PC-3 (cell line): ENCODE data around the gene KRT40. TPM values are rescaled to one million over a fixed set of nuclear protein-coding genes. Genes with fewer than 3 reads are reported as not detected.

ENCODE experiments used
- ATAC-seq: fragments of 200-7000 bp; cut with Tn5 transposase; 2 replicates; pipeline ENCODE4 v1.9.1; 2020; ENCODE audit warnings: mild to moderate bottlenecking, moderate library complexity
- BruUV-seq: library from RNA; stranded (reverse); fragments of 400-500 nt; replicated peaks from 2 replicates; lab custom pipeline; 2021; lab: Mats Ljungman, UMichigan
- CTCF ChIA-PET: fragments of 300-600 bp; sonication (Branson Sonifier 250); formaldehyde crosslinking; loops from one replicate; lab custom pipeline; 2022; ENCODE audit warnings: antibody characterized with exemption; lab: Charles Lee
- POLR2A ChIA-PET: fragments of 300-600 bp; sonication (Branson Sonifier 250); formaldehyde crosslinking; loops from one replicate; lab custom pipeline; 2022; ENCODE audit warnings: antibody characterized with exemption; ENCODE audit not compliant: unreplicated experiment; lab: Charles Lee
- DNase-seq: peaks from one replicate; pipeline ENCODE4 v3.0.0-alpha.2; 2015
- H2AFZ ChIP-seq: fragments of 300-600 bp; sonication (generic); 2 replicates; pipeline ENCODE4 v1.6.0; 2016; ENCODE audit warnings: antibody characterized with exemption, low read length
- H3F3A ChIP-seq: fragments of 300-600 bp; sonication (generic); one replicate; pipeline ENCODE4 v1.6.0; 2017; ENCODE audit warnings: antibody characterized with exemption, low read length, control low read depth, mild to moderate bottlenecking; ENCODE audit not compliant: unreplicated experiment
- H3K27ac ChIP-seq: fragments of 300-600 bp; sonication (generic); 2 replicates; pipeline ENCODE4 v1.5.1; 2016; ENCODE audit warnings: mild to moderate bottlenecking, low read length
- H3K27me3 ChIP-seq: fragments of 300-600 bp; sonication (generic); 2 replicates; pipeline ENCODE4 v1.6.1; 2016; ENCODE audit warnings: low read length, mixed read lengths
- H3K36me3 ChIP-seq: fragments of 300-600 bp; sonication (generic); 2 replicates; pipeline ENCODE4 v1.6.1; 2016; ENCODE audit warnings: low read depth, mixed run types, low read length, mixed read lengths
- H3K4me1 ChIP-seq: fragments of 300-600 bp; sonication (generic); 2 replicates; pipeline ENCODE4 v1.5.1; 2016; ENCODE audit warnings: low read length; ENCODE audit not compliant: insufficient read depth
- H3K4me2 ChIP-seq: fragments of 300-600 bp; sonication (generic); 2 replicates; pipeline ENCODE4 v1.6.0; 2016; ENCODE audit warnings: low read length
- H3K4me3 ChIP-seq: fragments of 300-600 bp; sonication (generic); 2 replicates; pipeline ENCODE4 v1.5.1; 2016; ENCODE audit warnings: mild to moderate bottlenecking, low read length, mixed read lengths
- H3K79me2 ChIP-seq: fragments of 300-600 bp; sonication (generic); 2 replicates; pipeline ENCODE4 v1.6.1; 2017; ENCODE audit warnings: low read length, mixed read lengths
- H3K9ac ChIP-seq: fragments of 300-600 bp; sonication (generic); 2 replicates; pipeline ENCODE4 v1.6.0; 2016; ENCODE audit warnings: mild to moderate bottlenecking, low read length
- H3K9me2 ChIP-seq: fragments of 300-600 bp; sonication (generic); replicated peaks from 2 replicates; pipeline ENCODE4 v1.6.1; 2016; ENCODE audit warnings: mixed run types, low read length, mixed read lengths
- H3K9me3 ChIP-seq: fragments of 300-600 bp; sonication (generic); 2 replicates; pipeline ENCODE4 v1.6.1; 2016; ENCODE audit warnings: low read length, mixed read lengths
- H4K20me1 ChIP-seq: fragments of 300-600 bp; sonication (generic); 2 replicates; pipeline ENCODE4 v1.6.1; 2016; ENCODE audit warnings: low read length, mixed read lengths
- CTCF ChIP-seq: fragments of 300-600 bp; sonication (generic); conservative IDR thresholded peaks from 2 replicates; pipeline ENCODE4 v1.5.1; 2017; ENCODE audit warnings: antibody characterized with exemption, low read depth, mild to moderate bottlenecking, low read length
- EZH2 ChIP-seq: fragments of 300-600 bp; sonication (generic); IDR thresholded peaks from one replicate; pipeline ENCODE4 v1.6.1; 2017; ENCODE audit warnings: antibody characterized with exemption, mild to moderate bottlenecking, low read length; ENCODE audit not compliant: unreplicated experiment
- EZH2phosphoT487 ChIP-seq: fragments of 300-600 bp; sonication (generic); IDR thresholded peaks from 2 replicates; pipeline ENCODE4 v1.6.1; 2018; ENCODE audit warnings: mild to moderate bottlenecking, antibody characterized with exemption, low read length, borderline replicate concordance
- intact Hi-C: fragments of 100-400 bp; cut with micrococcal nuclease; formaldehyde crosslinking; loops from 2 replicates; pipeline ENCODE4 v1.9.0; 2023
- total RNA-seq: library from RNA; depleted of rRNA; stranded (reverse); fragments of >200 nt; gene quantifications from 2 replicates; pipeline ENCODE4 v1.2.3, GENCODE V29; 2014

KRT40 gene
- total RNA-seq, 1 experiment from 2014 or later, result not detected

- TF ChIP-seq EZH2phosphoT487 (no peak), CTCF (no peak), EZH2 (no peak)
- no peak overlapping the region for H2AFZ ChIP-seq
- H3K9ac ChIP-seq, result no peak overlapping the region
- H3F3A ChIP-seq, result no peaks in the 10 kb centered on the region
- H3K4me2 ChIP-seq, result no peak overlapping the region
- no peaks in the 10 kb centered on the region for H3K79me2 ChIP-seq
- H3K36me3 ChIP-seq, result no peaks in the 10 kb centered on the region
- no TSS peak for BruUV-seq
- H3K27me3 ChIP-seq, result no peaks in the 10 kb centered on the region
- no peak overlapping the region for H3K27ac ChIP-seq
- intact Hi-C loops, result no loop called here
- DNase-seq (no peak), ATAC-seq (no peak)
- no peak overlapping the region for H3K4me3 ChIP-seq
- ChIA-PET CTCF (no interaction called here), POLR2A (no interaction called here)
- H3K9me3 ChIP-seq, result no peaks in the 10 kb centered on the region
- H3K9me2 ChIP-seq, result no peaks in the 10 kb centered on the region
- H4K20me1 ChIP-seq, result no peaks in the 10 kb centered on the region
- H3K4me1 ChIP-seq, result no peaks in the 10 kb centered on the region
These were observed 2.8 kb upstream of the KRT40 start for GRCh38 chr17:40986920-40987319.

- CTCF ChIA-PET, result no interaction called here
- DNase-seq (no peak), ATAC-seq (no peak)
- Histone ChIP-seq H3K4me3 (no peak overlapping the region), H3K4me2 (no peak overlapping the region), H4K20me1 (no peaks in the 10 kb centered on the region), H3K9ac (no peak overlapping the region), H3K79me2 (no peaks in the 10 kb centered on the region), H3K9me2 (no peaks in the 10 kb centered on the region), H3K36me3 (no peaks in the 10 kb centered on the region), H2AFZ (no peak overlapping the region), H3K27me3 (no peaks in the 10 kb centered on the region), H3K9me3 (no peaks in the 10 kb centered on the region), H3K4me1 (peaks cover 6% of the 10 kb centered on the region; the same call in 1 of the 2 replicates), H3F3A (no peaks in the 10 kb centered on the region), H3K27ac (no peak overlapping the region)
- POLR2A ChIA-PET, result no interaction called here
- TF ChIP-seq EZH2phosphoT487, result no peak
- TF ChIP-seq EZH2, result no peak
- no TSS peak for BruUV-seq
- intact Hi-C loops, result no loop called here
These were observed 3.0 kb downstream of the KRT40 start for GRCh38 chr17:40981115-40981514.

- no peak for ATAC-seq
- DNase-seq, result no peak
- H3K9me2 ChIP-seq, result no peaks in the 10 kb centered on the region
- TF ChIP-seq CTCF (no peak), EZH2 (no peak), EZH2phosphoT487 (no peak)
- H3K27me3 ChIP-seq, result no peaks in the 10 kb centered on the region
- H3K27ac ChIP-seq, result no peak overlapping the region
- no peak overlapping the region for H2AFZ ChIP-seq
- no peaks in the 10 kb centered on the region for H3F3A ChIP-seq
- H3K79me2 ChIP-seq, result no peaks in the 10 kb centered on the region
- no peaks in the 10 kb centered on the region for H4K20me1 ChIP-seq
- no TSS peak for BruUV-seq
- POLR2A ChIA-PET, result no interaction called here
- intact Hi-C loops, result no loop called here
- H3K36me3 ChIP-seq, result no peaks in the 10 kb centered on the region
- no peak overlapping the region for H3K4me2 ChIP-seq
- H3K4me3 ChIP-seq, result no peak overlapping the region
- H3K4me1 ChIP-seq, result peaks cover 6% of the 10 kb centered on the region; the same call in 1 of the 2 replicates
- H3K9ac ChIP-seq, result no peak overlapping the region
- no peaks in the 10 kb centered on the region for H3K9me3 ChIP-seq
- CTCF ChIA-PET, result no interaction called here
These were observed 3.5 kb downstream of the KRT40 start for GRCh38 chr17:40980596-40980995.
